Stimulated activated CD4-positive, alpha-beta T cell treated with anti-CD3 and anti-CD28 coated beads, TNF-alpha, amount 100 ng/mL, for 24 hours (primary cell): ENCODE measurements around the gene AZI2.

Experiments used
- DNase-seq, 3 experiments: peaks; one replicate each; pipeline ENCODE4 v3.0.0-alpha.2; 2020; ENCODE audit warnings: low read depth in 3 of 3

Gene AZI2

DNA sequence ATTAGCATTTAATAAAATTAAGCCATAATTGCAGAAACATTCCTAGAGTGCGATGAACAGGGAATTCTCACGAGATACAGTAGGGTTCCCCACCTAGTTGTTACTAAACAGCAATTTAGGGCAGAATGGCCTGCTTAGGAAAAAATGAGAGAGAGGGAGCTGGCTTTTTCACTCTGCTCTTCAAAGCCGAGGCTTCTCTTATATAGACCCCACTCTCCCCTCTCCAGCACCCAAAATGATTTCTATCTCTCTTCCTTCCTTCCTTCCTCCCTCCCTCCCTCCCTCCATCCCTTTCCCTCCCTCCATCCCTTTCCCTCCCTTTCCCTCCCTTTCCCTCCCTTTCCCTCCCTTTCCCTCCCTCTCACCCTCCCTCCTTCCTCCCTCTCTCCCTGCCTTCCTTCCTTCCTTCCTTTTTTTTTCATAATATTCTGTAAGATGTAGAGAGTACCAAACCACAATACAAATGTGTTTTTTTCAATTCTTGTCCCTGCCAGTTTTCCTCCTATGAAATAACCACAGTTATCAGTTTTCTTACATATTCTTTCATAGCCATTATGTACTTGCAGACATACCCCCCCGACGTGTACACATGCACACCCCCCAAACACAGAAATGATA lies 48.2 kb downstream of the AZI2 start:
- DNase-seq = no peak

DNA sequence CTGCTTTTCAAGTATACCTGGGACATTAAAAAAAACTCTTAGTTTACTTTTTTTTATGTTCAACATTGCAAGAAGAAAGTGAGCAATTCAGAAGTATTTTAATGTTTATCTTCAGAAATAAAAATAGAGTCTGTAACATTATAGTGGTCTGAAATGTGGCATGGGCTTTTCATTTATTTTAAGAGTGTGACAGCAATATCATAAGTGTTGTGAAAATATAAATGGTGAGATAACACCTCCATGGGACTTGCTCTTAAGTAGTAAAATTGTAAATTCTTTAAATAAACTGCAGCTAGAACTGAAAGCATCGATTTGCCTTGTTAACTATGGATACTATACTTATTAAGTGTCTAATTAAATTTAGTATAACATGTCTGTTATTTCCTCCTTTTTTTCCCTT lies 48.9 kb downstream of the AZI2 start:
- no peak for DNase-seq

DNA sequence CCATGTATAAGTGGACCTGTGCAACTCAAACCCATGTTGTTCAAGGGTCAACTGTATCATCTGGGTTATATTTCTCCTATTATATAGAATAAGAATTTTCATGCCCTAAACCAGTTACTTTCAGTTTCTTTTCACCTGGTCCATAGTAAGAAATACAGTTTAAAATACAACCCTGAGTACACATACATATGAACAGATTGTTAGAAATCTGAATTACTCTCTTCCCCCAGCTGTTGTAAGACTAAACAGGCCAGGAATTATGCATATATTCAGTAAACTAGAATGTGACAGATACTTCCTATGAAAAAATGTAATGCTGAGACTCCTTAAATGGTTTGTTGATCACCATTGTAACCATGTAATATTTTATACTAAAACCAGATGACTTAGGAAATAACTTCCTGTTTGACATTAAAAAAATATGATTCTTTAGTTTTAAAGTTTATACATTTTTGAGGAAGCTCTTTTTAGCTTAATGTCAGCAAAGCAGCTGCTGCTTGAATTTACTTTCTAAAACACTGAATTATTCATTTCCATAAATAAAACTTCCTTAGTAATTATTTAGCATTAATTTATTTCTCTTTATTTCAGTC lies 52.6 kb downstream of the AZI2 start:
- no peak for DNase-seq

DNA sequence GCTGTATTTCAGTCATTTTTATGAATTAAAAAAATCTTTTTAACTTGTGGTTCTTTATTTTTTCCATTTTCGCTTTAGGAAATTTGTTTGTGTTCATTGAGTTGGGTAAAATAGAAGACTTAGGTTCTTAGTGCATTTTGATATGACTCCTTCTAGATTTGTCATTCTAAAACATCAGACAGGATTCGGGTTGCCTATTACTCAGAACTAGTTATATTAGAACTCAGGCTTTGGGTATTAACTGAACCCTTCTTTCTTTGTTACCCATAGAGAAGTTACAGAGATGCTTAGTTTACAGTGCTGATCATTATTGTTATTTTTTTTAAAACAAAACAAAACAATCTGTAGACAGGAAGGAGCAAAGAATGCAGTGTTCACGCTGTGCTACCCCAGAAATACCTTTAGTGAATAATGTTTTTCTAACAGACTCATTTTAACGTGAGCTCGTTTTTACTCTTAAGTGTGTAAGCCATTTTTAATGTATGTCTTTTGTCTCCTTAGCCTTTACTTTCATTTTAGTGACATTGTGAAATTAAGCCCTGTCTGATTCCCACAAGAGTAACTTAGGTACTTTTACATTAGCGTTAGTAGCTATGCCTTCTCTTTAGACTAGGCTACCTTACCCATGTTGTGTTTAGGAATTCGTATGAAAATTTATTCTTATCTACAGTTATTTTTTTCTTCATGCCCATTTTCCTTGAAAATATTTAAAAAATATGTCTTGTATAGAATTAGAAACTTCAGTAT lies 53.8 kb downstream of the AZI2 start:
- DNase-seq = no peak

DNA sequence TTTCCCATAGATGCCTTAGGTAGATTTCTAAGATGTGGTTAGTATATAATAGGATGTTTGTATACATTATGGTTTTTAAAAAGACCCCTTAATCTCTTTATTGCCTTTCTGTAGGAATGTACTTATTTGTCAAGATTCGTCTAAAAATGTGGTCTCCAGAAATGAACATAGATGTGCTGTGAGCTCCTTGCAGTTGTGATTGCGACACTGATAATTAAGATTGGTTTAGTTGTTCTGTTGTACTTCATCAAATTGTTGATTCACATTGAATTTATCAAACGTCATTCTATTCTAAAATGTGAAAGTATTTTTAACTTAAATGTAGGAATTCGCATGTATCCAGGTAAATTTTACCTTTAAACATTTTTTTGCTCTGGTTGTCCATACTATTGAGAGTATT lies 56.0 kb downstream of the AZI2 start:
- DNase-seq = no peak

DNA sequence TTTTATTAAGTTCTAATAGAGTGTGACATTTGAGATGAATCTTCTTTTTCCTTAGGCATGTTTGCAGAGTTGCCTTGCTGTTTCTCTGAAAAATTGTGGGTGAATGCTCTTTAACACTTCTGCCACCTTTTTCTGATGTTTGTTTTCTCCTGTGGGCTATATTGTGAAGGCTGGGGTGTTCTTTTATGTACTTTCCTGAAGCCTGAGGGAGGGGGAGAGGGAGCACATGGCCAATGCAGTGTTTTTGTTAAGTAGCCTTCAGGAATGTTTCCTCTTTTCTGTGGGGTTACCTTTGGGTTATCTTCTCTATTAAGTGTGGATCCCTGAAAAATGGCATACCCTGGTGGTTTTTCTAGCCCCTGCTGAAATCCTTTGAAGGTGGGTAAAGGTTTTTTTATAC lies 57.0 kb downstream of the AZI2 start:
- DNase-seq = no peak

DNA sequence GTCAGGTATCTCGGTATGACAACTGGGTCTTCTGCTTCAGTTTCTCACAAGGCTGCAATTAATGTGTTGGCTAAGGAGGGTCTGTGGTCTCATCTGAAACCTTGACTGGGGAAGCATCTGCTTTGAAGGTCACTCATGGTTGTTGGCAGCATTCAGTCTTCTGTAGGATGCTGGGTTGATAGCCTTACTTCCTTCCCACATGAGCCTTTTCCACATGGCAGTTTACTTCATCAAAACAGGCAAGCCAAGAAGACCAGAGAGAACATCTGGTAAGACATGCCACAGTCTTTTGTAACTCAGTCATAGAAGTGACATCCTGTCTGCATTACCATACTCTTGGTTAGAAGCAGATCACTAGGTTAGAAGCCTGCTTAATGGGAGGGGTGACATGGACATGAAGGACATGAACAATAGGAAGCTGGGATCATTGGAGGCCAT lies 57.7 kb downstream of the AZI2 start:
- no peak for DNase-seq

DNA sequence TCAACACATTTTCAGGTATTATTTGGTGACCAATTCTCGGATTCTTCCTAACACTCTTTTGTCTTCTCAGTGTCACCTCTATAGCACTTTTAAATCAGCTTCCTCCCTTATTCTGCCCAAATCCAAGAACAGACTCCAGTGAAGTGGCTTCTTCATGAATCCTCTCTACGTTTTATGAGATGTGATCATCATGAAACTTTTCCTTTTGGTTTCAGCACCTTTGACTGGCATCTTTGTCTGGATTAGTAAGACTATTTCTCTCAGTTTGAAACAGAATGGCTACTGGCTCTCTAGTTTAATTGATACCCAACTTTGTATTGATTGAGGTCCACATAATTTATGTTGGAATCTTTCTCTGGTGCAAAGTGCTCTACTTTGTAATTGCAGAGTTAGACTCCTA lies 61.6 kb downstream of the AZI2 start:
- DNase-seq = no peak

DNA sequence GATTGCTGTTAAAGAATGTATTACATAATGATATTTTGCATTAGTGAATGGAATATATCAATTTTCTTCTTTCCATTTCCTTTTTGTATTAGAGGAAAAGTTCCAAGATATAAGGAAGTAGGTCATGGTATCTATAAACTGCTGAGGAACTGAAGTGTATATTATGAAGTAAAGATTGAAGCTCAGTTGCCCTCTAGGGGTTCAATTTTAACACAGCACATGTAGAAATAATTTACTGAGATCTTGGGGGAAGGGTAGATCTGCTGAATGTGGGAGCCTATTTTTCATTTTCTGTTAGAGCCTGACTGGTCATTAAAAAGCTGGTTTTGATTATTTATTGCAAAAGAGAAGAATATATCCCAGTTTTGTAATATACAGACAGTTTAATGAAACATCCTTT lies 62.0 kb downstream of the AZI2 start:
- DNase-seq = no peak

DNA sequence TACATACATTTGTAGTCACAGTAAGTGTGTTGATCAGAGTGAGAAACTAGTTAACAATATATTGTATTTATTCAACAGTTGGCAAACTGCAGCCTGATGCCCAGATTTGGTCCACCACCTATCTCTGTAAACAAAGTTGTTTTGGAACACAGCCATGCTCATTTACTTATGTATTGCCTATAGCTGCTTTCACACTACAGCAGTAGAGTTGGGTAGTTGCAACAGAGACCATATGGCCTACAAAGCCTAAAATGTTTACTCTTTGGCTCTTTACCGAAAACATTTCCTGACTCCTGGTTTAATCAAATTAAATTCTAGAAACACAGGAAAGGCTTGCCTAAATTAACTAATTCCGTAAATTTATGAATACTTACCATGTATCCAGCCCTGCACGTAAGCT lies 67.8 kb downstream of the AZI2 start:
- no peak for DNase-seq

DNA sequence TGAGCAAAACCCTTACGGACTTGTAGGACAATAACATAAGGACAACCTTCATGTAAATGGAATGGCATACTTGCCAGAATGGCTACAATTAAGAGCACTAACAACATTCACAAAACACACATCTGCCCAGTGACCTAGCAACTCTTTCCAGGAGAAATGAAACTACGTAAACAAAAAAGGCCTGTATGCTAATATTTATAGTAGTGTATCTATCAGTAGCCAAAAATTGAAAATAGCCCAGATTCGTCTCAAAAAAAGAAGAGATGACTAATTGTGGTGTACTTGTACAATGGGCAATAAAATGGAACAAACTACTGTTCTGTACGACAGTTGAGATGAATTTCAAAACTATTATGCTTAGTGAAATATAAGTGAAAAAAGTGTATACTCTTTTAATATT lies 68.9 kb downstream of the AZI2 start:
- DNase-seq = no peak

DNA sequence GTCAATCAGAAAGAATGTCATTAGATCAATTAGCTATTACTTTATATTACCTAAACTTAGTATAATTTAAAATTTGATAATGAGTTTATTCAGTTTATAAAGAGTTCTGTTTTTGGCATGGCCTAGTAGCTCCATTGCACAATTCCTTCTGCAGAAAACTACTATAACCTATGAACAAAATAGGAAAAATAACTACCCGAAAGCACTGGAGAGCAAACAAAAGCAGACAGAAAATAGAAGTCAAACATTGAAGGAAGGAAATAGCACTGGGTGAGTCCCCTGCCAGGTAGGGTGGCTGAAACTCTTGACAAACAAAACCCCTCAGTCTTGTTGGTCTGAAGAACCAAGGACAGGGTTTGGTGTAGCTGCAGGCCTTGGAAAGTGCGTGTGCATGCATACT lies 69.7 kb downstream of the AZI2 start:
- no peak for DNase-seq

DNA sequence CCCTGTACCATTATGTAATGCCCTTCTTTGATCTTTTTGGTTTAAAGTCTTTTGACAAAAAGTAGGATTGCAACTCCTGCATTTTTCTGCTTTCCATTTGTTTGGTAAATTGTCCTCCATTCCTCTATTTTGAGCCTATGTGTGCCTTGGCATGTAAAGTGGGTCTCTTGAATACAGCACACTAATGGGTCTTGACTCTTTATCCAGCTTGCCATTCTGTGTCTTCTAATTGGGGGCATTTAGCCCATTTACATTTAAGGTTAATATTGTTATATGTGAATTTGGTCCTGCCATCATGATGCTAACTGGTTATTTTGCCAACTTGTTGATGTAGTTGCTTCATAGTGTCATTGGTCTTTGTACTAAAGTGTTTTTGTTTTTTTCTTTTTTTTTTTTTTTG lies 74.8 kb downstream of the AZI2 start:
- DNase-seq = no peak
